ENCODE results near the gene BOLA1. TPM values are rescaled to one million over a fixed set of nuclear protein-coding genes. Genes with fewer than 3 reads are reported as not detected.

BOLA1 gene
- total RNA-seq, 1 donor from 2014 or later: 17.6 TPM

DNA sequence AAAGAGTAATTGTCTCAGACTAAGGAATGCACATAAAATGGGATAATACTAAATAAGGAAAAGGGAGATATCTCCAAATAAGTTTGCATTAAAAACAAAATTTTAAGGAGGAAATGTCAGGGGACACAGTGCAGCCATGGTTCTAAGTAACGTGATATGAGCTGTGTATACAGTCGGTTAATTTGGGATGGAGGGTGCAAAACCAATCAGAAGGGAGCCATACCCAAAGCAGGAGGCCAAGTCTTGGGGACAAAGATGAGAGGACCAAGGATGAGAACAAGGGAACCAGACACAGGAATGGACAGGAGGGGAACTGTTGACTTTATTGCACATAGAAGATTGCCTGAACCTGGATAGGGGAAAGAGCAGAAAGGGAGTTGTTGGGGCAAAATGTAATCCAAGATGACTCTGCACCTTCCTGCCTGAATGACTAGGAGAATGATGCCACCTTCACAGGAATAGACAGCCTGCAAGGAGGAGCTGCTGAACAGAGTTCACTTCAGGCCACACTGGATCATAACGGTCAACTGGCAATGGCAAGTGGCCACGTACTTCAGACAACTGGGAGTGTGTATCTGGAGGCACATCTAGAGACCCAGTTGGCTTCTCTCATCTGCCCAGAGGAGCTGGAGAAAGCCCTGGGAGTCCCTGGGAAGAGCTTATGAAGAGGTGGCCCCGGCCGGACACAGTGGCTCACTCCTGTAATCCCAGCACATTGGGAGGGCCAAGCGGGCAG, 22.0 kb upstream of the BOLA1 start:
- FAIRE-seq (no peak), DNase-seq (ENCODE audit: low read depth) (no peak)
- Histone ChIP-seq H3K27me3 (ENCODE audit: control insufficient read depth, insufficient read depth, low read length) (no peaks in the 10 kb centered on the region), H3K36me3 (ENCODE audit: control insufficient read depth, insufficient read depth, low read length) (no peaks in the 10 kb centered on the region), H3K4me3 (ENCODE audit: low read depth, low read length) (no peak overlapping the region)
- TF ChIP-seq, protein P1, sequence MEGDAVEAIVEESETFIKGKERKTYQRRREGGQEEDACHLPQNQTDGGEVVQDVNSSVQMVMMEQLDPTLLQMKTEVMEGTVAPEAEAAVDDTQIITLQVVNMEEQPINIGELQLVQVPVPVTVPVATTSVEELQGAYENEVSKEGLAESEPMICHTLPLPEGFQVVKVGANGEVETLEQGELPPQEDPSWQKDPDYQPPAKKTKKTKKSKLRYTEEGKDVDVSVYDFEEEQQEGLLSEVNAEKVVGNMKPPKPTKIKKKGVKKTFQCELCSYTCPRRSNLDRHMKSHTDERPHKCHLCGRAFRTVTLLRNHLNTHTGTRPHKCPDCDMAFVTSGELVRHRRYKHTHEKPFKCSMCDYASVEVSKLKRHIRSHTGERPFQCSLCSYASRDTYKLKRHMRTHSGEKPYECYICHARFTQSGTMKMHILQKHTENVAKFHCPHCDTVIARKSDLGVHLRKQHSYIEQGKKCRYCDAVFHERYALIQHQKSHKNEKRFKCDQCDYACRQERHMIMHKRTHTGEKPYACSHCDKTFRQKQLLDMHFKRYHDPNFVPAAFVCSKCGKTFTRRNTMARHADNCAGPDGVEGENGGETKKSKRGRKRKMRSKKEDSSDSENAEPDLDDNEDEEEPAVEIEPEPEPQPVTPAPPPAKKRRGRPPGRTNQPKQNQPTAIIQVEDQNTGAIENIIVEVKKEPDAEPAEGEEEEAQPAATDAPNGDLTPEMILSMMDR (IDR thresholded peaks at IDR 0.05; ENCODE audit: insufficient read depth, low read length, severe bottlenecking): no peak

DNA sequence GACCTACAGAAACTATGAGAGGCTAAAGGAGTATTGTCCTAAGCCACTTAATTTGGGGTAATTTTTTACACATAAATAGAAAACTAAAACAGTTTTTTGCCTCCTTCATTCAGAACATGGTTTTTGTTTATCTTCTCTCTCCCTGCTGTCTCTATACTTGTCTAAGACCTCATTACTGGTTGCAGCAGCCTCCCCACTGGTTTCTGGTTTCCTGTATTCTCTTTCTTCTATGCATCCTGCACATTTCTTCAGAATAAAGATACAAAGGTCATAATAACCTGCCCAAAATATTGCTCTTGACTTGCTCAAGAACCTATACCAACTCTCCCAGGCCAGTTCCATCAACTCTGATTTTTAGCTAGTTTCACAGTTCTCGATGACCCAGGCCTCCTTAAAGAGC, 19.8 kb upstream of the BOLA1 start:
- TF ChIP-seq, protein P1 (IDR thresholded peaks at IDR 0.05; ENCODE audit: insufficient read depth, low read length, severe bottlenecking): no peak
- no peaks in the 10 kb centered on the region for H3K36me3 ChIP-seq (ENCODE audit: control insufficient read depth, insufficient read depth, low read length)
- no peak overlapping the region for H3K4me3 ChIP-seq (ENCODE audit: low read depth, low read length)
- no peak for FAIRE-seq
- no peaks in the 10 kb centered on the region for H3K27me3 ChIP-seq (ENCODE audit: control insufficient read depth, insufficient read depth, low read length)
- DNase-seq (ENCODE audit: low read depth): no peak

DNA sequence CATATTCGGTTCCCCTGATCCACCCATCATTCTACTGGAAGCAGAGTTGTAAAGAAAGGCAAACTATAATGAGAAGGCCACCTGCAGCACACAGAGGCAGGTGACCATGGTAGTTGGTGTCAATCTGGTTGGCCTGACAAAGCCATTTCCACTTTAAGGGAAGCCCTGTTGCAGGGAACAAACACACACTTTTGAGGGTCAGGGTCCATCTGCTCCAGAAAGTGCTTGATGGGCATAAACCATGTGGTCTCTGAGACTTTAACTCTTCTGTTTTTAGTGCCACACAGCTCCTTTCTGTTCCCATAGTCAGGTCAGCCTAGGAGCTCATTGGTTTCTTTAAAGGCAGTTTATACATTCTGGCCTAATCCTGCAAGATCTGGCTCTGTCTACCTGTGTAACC, 17.5 kb upstream of the BOLA1 start:
- Histone ChIP-seq H3K36me3 (ENCODE audit: control insufficient read depth, insufficient read depth, low read length) (no peaks in the 10 kb centered on the region), H3K27me3 (ENCODE audit: control insufficient read depth, insufficient read depth, low read length) (no peaks in the 10 kb centered on the region), H3K4me3 (ENCODE audit: low read depth, low read length) (no peak overlapping the region)
- FAIRE-seq: no peak
- DNase-seq (ENCODE audit: low read depth): no peak
- TF ChIP-seq, protein P1 (IDR thresholded peaks at IDR 0.05; ENCODE audit: insufficient read depth, low read length, severe bottlenecking): no peak

DNA sequence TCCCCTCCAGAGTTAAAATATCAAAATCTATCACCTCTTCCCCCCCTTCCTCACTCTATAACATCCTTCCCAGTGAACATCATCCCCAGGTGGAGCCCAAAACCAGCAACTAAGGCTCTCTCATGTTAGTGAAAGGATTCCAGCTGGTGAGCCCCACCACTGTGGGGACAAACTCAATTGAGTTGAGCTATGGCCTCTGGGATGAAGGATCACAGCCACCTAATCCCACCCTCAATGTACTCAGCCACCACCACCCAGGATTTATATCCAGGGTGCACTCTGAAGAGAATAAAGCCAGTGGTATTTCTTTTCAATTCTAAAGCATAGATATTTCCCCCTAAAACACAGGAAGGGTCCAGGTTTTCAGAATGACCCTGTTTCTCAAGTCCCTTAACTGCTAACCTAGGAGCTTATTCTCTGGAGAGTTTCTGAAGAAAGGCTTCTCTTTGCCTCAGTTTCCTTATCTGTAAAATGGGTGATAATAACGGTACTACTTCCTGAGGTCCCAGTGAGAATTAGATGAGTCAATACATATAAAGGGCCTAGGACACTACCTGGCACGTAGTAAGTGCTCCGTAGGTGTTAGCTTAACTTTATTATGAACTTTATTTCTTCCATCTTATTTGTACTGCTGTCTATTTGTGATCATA, 15.6 kb upstream of the BOLA1 start:
- FAIRE-seq (no peak), DNase-seq (ENCODE audit: low read depth) (no peak)
- Histone ChIP-seq H3K4me3 (ENCODE audit: low read depth, low read length) (no peak overlapping the region), H3K36me3 (ENCODE audit: control insufficient read depth, insufficient read depth, low read length) (no peaks in the 10 kb centered on the region), H3K27me3 (ENCODE audit: control insufficient read depth, insufficient read depth, low read length) (no peaks in the 10 kb centered on the region)
- TF ChIP-seq, protein P1 (IDR thresholded peaks at IDR 0.05; ENCODE audit: insufficient read depth, low read length, severe bottlenecking): no peak

DNA sequence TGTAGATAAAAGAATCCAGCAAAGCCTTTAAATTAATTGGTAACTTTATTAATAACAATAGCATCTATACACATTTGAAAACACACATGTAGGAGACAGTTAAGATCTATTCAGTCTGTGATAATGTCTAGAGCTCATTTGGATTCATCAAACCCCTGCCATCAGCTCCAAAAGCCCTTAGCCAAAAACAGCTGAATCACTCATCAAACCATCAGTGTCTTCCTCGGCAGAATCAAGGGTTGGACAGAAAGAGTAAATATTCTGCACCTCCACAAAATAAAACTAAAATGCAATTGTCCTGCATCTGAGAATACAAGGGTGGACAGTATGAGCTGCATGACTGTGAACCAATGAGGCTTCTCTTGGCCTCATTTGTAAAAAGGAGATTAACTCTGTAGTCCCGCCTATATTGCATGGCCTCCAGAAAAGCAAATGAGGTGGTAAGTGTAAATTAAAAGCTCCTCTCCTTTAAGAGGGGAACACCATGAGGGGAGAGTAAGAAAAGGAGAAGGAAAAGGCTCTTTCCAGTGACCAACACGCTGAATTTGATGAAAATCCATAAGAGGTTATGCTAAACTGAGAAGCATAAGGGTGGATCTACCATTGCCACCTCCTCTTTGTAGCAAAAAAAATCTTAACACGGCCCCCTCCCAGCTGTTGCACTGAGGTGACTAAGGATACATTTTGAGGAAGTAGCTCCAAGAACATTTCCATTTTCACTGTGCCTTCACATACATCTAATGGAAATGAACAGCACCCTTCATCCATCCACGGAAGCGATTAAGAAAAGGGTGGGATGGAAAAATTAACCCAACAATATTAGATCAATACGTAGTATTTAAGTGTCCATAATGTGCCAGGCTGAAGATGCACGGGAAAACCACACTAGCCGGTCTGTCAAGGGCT, 14.7 kb upstream of the BOLA1 start:
- no peaks in the 10 kb centered on the region for H3K36me3 ChIP-seq (ENCODE audit: control insufficient read depth, insufficient read depth, low read length)
- TF ChIP-seq, protein P1 (IDR thresholded peaks at IDR 0.05; ENCODE audit: insufficient read depth, low read length, severe bottlenecking): no peak
- peak; percentile 7 for DNase-seq (ENCODE audit: low read depth)
- H3K4me3 ChIP-seq (ENCODE audit: low read depth, low read length): peak overlapping the region; percentile 55
- FAIRE-seq: no peak
- H3K27me3 ChIP-seq (ENCODE audit: control insufficient read depth, insufficient read depth, low read length): no peaks in the 10 kb centered on the region

All from bronchial epithelial cell (primary cell).